OCI-LY1 (cell line): Measurements from ENCODE around the gene EHBP1L1.

Source experiments
- H2AFZ ChIP-seq: fragments of 200-600 bp; sonication (generic), shearing (Covaris generic); 2 replicates; pipeline ENCODE4 v1.6.0; 2014; ENCODE audit warnings: antibody characterized with exemption, mild to moderate bottlenecking, low read length
- H3F3A ChIP-seq: fragments of 200-600 bp; sonication (generic), shearing (Covaris generic); 2 replicates; pipeline ENCODE4 v1.6.0; 2014; ENCODE audit warnings: mild to moderate bottlenecking, antibody characterized with exemption, low read length, moderate library complexity; ENCODE audit not compliant: insufficient read depth
- H3K27ac ChIP-seq: fragments of 200-600 bp; sonication (generic); 2 replicates; pipeline ENCODE4 v1.5.1; 2014; ENCODE audit warnings: low read length, mixed run types, mild to moderate bottlenecking, low read depth; ENCODE audit not compliant: poor library complexity, severe bottlenecking
- H3K27me3 ChIP-seq: fragments of 200-600 bp; sonication (generic); 2 replicates; pipeline ENCODE4 v1.6.0; 2014; ENCODE audit warnings: antibody characterized with exemption, mild to moderate bottlenecking, low read length, moderate library complexity; ENCODE audit not compliant: insufficient read depth
- H3K36me3 ChIP-seq: fragments of 200-600 bp; sonication (generic); 2 replicates; pipeline ENCODE4 v1.6.1; 2014; ENCODE audit warnings: mild to moderate bottlenecking, antibody characterized with exemption, low read length, moderate library complexity, mixed read lengths; ENCODE audit not compliant: insufficient read depth
- H3K4me1 ChIP-seq: fragments of 200-600 bp; sonication (generic); 2 replicates; pipeline ENCODE4 v1.5.1; 2014; ENCODE audit warnings: mild to moderate bottlenecking, low read length, moderate library complexity; ENCODE audit not compliant: insufficient read depth, severe bottlenecking
- H3K4me2 ChIP-seq: fragments of 200-600 bp; sonication (generic), shearing (Covaris generic); 2 replicates; pipeline ENCODE4 v1.6.1; 2014; ENCODE audit warnings: low read length
- H3K4me3 ChIP-seq: fragments of 200-600 bp; sonication (generic); 2 replicates; pipeline ENCODE4 v1.5.1; 2014; ENCODE audit warnings: low read length, low read depth, mild to moderate bottlenecking, mixed read lengths; ENCODE audit not compliant: poor library complexity, severe bottlenecking
- H3K79me2 ChIP-seq: fragments of 200-600 bp; shearing (Covaris generic); 2 replicates; pipeline ENCODE4 v1.6.1; 2016; ENCODE audit warnings: mixed run types, low read length, mixed read lengths; ENCODE audit not compliant: insufficient read depth
- H3K9ac ChIP-seq: fragments of 200-600 bp; sonication (generic), shearing (Covaris generic); 2 replicates; pipeline ENCODE4 v1.6.1; 2014; ENCODE audit warnings: mild to moderate bottlenecking, low read length, mixed read lengths
- H3K9me2 ChIP-seq: fragments of 200-600 bp; sonication (generic), shearing (Covaris generic); 2 replicates; pipeline ENCODE4 v1.6.1; 2014; ENCODE audit warnings: low read depth, mild to moderate bottlenecking, low read length, mixed read lengths
- H3K9me3 ChIP-seq: fragments of 200-600 bp; shearing (Covaris generic); 2 replicates; pipeline ENCODE4 v1.6.1; 2014; ENCODE audit warnings: low read length, mixed read lengths
- H4K20me1 ChIP-seq: fragments of 200-600 bp; sonication (generic), shearing (Covaris generic); 2 replicates; pipeline ENCODE4 v1.6.0; 2016; ENCODE audit warnings: mild to moderate bottlenecking, low read length; ENCODE audit not compliant: insufficient read depth
- CTCF ChIP-seq: fragments of 200-600 bp; sonication (generic), shearing (Covaris generic); IDR thresholded peaks from 2 replicates; pipeline ENCODE4 v1.5.1; 2017; ENCODE audit warnings: mild to moderate bottlenecking, antibody characterized with exemption, low read length, moderate library complexity, mixed read lengths
- EZH2 ChIP-seq: fragments of 200-600 bp; sonication (generic), shearing (Covaris generic); IDR thresholded peaks from 2 replicates; pipeline ENCODE4 v1.8.0; 2017; ENCODE audit warnings: borderline replicate concordance, mixed run types, mild to moderate bottlenecking, antibody characterized with exemption, low read length, moderate library complexity, mixed read lengths

The EHBP1L1 gene

GRCh38 chr11:65599216-65599954 lies 23.5 kb downstream of the EHBP1L1 start:
- H3K27me3 ChIP-seq = no peaks in the 10 kb centered on the region
- H3K79me2 ChIP-seq = no peaks in the 10 kb centered on the region
- H3K36me3 ChIP-seq = peaks cover 32% of the 10 kb centered on the region
- H3K9me2 ChIP-seq = no peaks in the 10 kb centered on the region
- H2AFZ ChIP-seq = no peak overlapping the region
- no peak overlapping the region for H3K9ac ChIP-seq
- H3K4me3 ChIP-seq = no peak overlapping the region
- no peak overlapping the region for H3K27ac ChIP-seq
- no peaks in the 10 kb centered on the region for H3K4me1 ChIP-seq
- H3K9me3 ChIP-seq = no peaks in the 10 kb centered on the region
- H3K4me2 ChIP-seq = no peak overlapping the region
- TF ChIP-seq CTCF (no peak), EZH2 (no peak)
- no peaks in the 10 kb centered on the region for H4K20me1 ChIP-seq
- no peaks in the 10 kb centered on the region for H3F3A ChIP-seq

- Histone ChIP-seq H3K27me3 (no peaks in the 10 kb centered on the region), H3K79me2 (no peaks in the 10 kb centered on the region), H3K4me1 (no peaks in the 10 kb centered on the region), H3K9me3 (no peaks in the 10 kb centered on the region), H3K36me3 (peaks cover 37% of the 10 kb centered on the region), H3K9ac (no peak overlapping the region), H4K20me1 (no peaks in the 10 kb centered on the region), H3K9me2 (no peaks in the 10 kb centered on the region), H3K4me2 (no peak overlapping the region), H3F3A (no peaks in the 10 kb centered on the region), H3K27ac (no peak overlapping the region), H3K4me3 (no peak overlapping the region), H2AFZ (no peak overlapping the region)
- TF ChIP-seq CTCF (no peak), EZH2 (no peak)
Observed at GRCh38 chr11:65599955-65600246, 24.0 kb downstream of the EHBP1L1 start.

GRCh38 chr11:65604258-65604657 lies 28.4 kb downstream of the EHBP1L1 start:
- Histone ChIP-seq H3K27ac (no peak overlapping the region), H3F3A (no peaks in the 10 kb centered on the region), H3K79me2 (no peaks in the 10 kb centered on the region), H3K9ac (no peak overlapping the region), H2AFZ (no peak overlapping the region), H3K9me2 (no peaks in the 10 kb centered on the region), H3K9me3 (no peaks in the 10 kb centered on the region), H4K20me1 (no peaks in the 10 kb centered on the region), H3K4me2 (no peak overlapping the region), H3K4me3 (no peak overlapping the region), H3K27me3 (no peaks in the 10 kb centered on the region), H3K36me3 (peaks cover 48% of the 10 kb centered on the region), H3K4me1 (no peaks in the 10 kb centered on the region)
- TF ChIP-seq CTCF (no peak), EZH2 (no peak)
